Stomach smooth muscle (tissue), 2 donors: ENCODE results near the gene LPP.

Source experiments
- H3K27ac ChIP-seq: one replicate; pipeline ENCODE4 v1.7.0; 2013; ENCODE audit warnings: mild to moderate bottlenecking, low read length, inconsistent platforms
- H3K27me3 ChIP-seq, 2 donors: one replicate each; pipeline ENCODE4 v1.7.0; 2013; ENCODE audit warnings: low read length in 2 of 2; ENCODE audit not compliant: insufficient read depth in 2 of 2, control insufficient read depth in 1 of 2
- H3K36me3 ChIP-seq, 2 donors: one replicate each; pipeline ENCODE4 v1.7.0; 2013; ENCODE audit warnings: low read length in 2 of 2; ENCODE audit not compliant: control insufficient read depth in 2 of 2, insufficient read depth in 2 of 2
- H3K4me1 ChIP-seq: one replicate; pipeline ENCODE4 v1.7.0; 2013; ENCODE audit warnings: low read length; ENCODE audit not compliant: control insufficient read depth, insufficient read depth
- H3K4me3 ChIP-seq, 2 donors: one replicate each; pipeline ENCODE4 v1.7.0; 2013; ENCODE audit warnings: low read length in 2 of 2
- H3K9ac ChIP-seq, 2 donors: one replicate each; pipeline ENCODE4 v1.7.0; 2013; ENCODE audit warnings: low read length in 2 of 2, mild to moderate bottlenecking in 1 of 2
- H3K9me3 ChIP-seq, 2 donors: one replicate each; pipeline ENCODE4 v1.7.0; 2013; ENCODE audit warnings: low read length in 2 of 2; ENCODE audit not compliant: control insufficient read depth in 2 of 2
- donor health status: healthy.
- donor health status: Pancreatic carcinoma.

Gene LPP

GRCh38 chr3:188819939-188820338, 666.0 kb downstream of the LPP start:
- no peaks in the 10 kb centered on the region for H3K36me3 ChIP-seq
- H3K9ac ChIP-seq, result no peak overlapping the region
- no peaks in the 10 kb centered on the region for H3K9me3 ChIP-seq
- H3K27me3 ChIP-seq, result no peaks in the 10 kb centered on the region
- no peak overlapping the region for H3K4me3 ChIP-seq
- no peak overlapping the region for H3K27ac ChIP-seq
- no peaks in the 10 kb centered on the region for H3K4me1 ChIP-seq

- Histone ChIP-seq H3K36me3 (no peaks in the 10 kb centered on the region), H3K9ac (no peak overlapping the region), H3K9me3 (no peaks in the 10 kb centered on the region), H3K27me3 (no peaks in the 10 kb centered on the region), H3K27ac (no peak overlapping the region), H3K4me1 (no peaks in the 10 kb centered on the region), H3K4me3 (no peak overlapping the region)
These were observed 668.0 kb downstream of the LPP start for GRCh38 chr3:188822004-188822403.

- Histone ChIP-seq H3K4me3 (no peak overlapping the region), H3K9ac (no peak overlapping the region), H3K27ac (no peak overlapping the region), H3K36me3 (no peaks in the 10 kb centered on the region), H3K27me3 (no peaks in the 10 kb centered on the region), H3K9me3 (no peaks in the 10 kb centered on the region), H3K4me1 (no peaks in the 10 kb centered on the region)
These were observed 668.5 kb downstream of the LPP start for GRCh38 chr3:188822411-188822810.

GRCh38 chr3:188824566-188824965, 670.6 kb downstream of the LPP start:
- no peaks in the 10 kb centered on the region for H3K4me1 ChIP-seq
- H3K4me3 ChIP-seq, result no peak overlapping the region
- H3K27ac ChIP-seq, result no peak overlapping the region
- H3K27me3 ChIP-seq, result no peaks in the 10 kb centered on the region
- H3K36me3 ChIP-seq, result no peaks in the 10 kb centered on the region
- no peaks in the 10 kb centered on the region for H3K9me3 ChIP-seq
- H3K9ac ChIP-seq, result no peak overlapping the region

GRCh38 chr3:188825901-188826300, 671.9 kb downstream of the LPP start:
- no peaks in the 10 kb centered on the region for H3K9me3 ChIP-seq
- H3K36me3 ChIP-seq, result no peaks in the 10 kb centered on the region
- no peak overlapping the region for H3K9ac ChIP-seq
- H3K4me1 ChIP-seq, result no peaks in the 10 kb centered on the region
- no peak overlapping the region for H3K4me3 ChIP-seq
- no peaks in the 10 kb centered on the region for H3K27me3 ChIP-seq
- H3K27ac ChIP-seq, result no peak overlapping the region

GRCh38 chr3:188826574-188826973, 672.6 kb downstream of the LPP start:
- Histone ChIP-seq H3K4me1 (no peaks in the 10 kb centered on the region), H3K9ac (no peak overlapping the region), H3K36me3 (no peaks in the 10 kb centered on the region), H3K4me3 (no peak overlapping the region), H3K27ac (no peak overlapping the region), H3K9me3 (no peaks in the 10 kb centered on the region), H3K27me3 (no peaks in the 10 kb centered on the region)

- Histone ChIP-seq H3K9me3 (no peaks in the 10 kb centered on the region), H3K4me1 (no peaks in the 10 kb centered on the region), H3K27ac (no peak overlapping the region), H3K27me3 (no peaks in the 10 kb centered on the region), H3K9ac (no peak overlapping the region), H3K36me3 (no peaks in the 10 kb centered on the region), H3K4me3 (no peak overlapping the region)
These were observed 673.1 kb downstream of the LPP start for GRCh38 chr3:188827103-188827502.

GRCh38 chr3:188827576-188827975, 673.6 kb downstream of the LPP start:
- no peaks in the 10 kb centered on the region for H3K36me3 ChIP-seq
- no peak overlapping the region for H3K9ac ChIP-seq
- peaks cover 2% of the 10 kb centered on the region for H3K4me1 ChIP-seq
- no peaks in the 10 kb centered on the region for H3K9me3 ChIP-seq
- H3K27me3 ChIP-seq, result no peaks in the 10 kb centered on the region
- H3K4me3 ChIP-seq, result no peak overlapping the region
- no peak overlapping the region for H3K27ac ChIP-seq

- no peaks in the 10 kb centered on the region for H3K27me3 ChIP-seq
- H3K27ac ChIP-seq, result no peak overlapping the region
- no peak overlapping the region for H3K9ac ChIP-seq
These were observed 675.2 kb downstream of the LPP start for GRCh38 chr3:188829130-188829529.

GRCh38 chr3:188829576-188829975, 675.6 kb downstream of the LPP start:
- no peaks in the 10 kb centered on the region for H3K36me3 ChIP-seq
- H3K4me1 ChIP-seq, result peaks cover 8% of the 10 kb centered on the region
- no peaks in the 10 kb centered on the region for H3K27me3 ChIP-seq
- H3K27ac ChIP-seq, result no peak overlapping the region
- no peak overlapping the region for H3K9ac ChIP-seq
- H3K4me3 ChIP-seq, result no peak overlapping the region
- no peaks in the 10 kb centered on the region for H3K9me3 ChIP-seq

More at GRCh38 chr3:188829130-188829529, 675.2 kb downstream of the LPP start:
- Histone ChIP-seq H3K4me1 (peaks cover 8% of the 10 kb centered on the region), H3K4me3 (no peak overlapping the region), H3K36me3 (no peaks in the 10 kb centered on the region), H3K9me3 (no peaks in the 10 kb centered on the region)

GRCh38 chr3:188830893-188831292, 676.9 kb downstream of the LPP start:
- Histone ChIP-seq H3K4me3 (no peak overlapping the region), H3K9me3 (no peaks in the 10 kb centered on the region), H3K9ac (no peak overlapping the region), H3K27ac (no peak overlapping the region), H3K36me3 (no peaks in the 10 kb centered on the region), H3K4me1 (peaks cover 8% of the 10 kb centered on the region), H3K27me3 (no peaks in the 10 kb centered on the region)
